Upper lobe of left lung (tissue), 4 donors: Measurements from ENCODE around the gene TGM2.

Experiments
- EP300 ChIP-seq, 4 donors: sonication (generic); formaldehyde crosslinking; IDR thresholded peaks; one replicate each; pipeline ENCODE4 v1.5.1; 2017; ENCODE audit warnings: antibody characterized with exemption in 4 of 4, control low read depth in 2 of 4
- POLR2A ChIP-seq, 4 donors: fragments of 450-650 bp; IDR thresholded peaks; one replicate each; pipeline ENCODE4 v1.5.1; 2016 to 2017; ENCODE audit warnings: antibody characterized with exemption in 4 of 4, mild to moderate bottlenecking in 2 of 4
- TF ChIP-seq, protein P1 (sequence below), 6 experiments: fragments of 450-650 bp in 4 of 6; fragments of 200-600 bp in 2 of 6; sonication (generic) in 2 of 6; IDR thresholded peaks; one replicate each; pipeline ENCODE4 v1.5.1; 2016 to 2019; ENCODE audit warnings: antibody characterized with exemption in 6 of 6

DNA sequence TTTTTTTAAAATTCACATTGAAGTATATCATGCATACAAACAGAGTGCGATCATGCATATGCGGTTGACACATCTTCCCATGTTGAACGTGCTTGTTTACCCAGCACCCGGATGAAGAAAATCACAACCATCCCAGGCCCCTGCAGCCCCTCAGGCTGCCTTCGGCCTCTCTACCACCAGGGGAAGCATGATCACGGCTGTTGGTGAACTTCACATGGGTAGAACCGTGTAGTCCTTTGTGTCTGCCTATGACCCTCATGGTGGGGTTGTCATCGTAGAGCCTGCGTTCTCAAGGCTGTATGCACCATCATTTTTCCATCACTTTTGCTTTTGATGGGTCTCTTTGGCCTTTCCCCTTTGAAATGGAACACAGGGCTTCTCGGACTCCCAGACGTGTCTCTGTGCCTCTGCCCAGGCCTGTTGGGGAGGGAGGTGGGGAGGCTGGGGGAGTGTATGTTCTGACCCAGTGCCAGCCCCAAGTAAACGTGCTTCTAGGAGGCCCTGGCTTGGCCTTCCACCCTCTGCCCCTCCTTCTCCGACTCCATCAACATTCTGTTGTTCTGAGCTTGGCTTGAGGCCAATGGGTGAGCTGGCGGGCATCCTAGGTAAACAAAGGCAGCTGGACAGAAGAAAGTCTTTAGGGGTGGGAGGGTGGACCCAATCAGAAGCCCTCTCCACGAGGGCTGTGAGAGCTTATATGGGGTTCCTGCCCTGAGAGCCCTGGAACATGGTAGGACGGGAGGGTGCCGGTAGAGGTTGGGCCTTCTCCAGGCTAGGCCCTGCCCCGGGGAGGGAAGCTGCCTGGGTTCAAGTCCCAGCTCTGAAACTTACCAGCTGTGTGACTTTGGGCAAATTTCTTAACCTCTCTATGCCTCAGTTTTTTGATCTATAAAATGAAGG is 39.7 kb downstream of the TGM2 start:
- TF ChIP-seq POLR2A (IDR thresholded peaks at IDR 0.05), result no peak
- TF ChIP-seq, protein P1, sequence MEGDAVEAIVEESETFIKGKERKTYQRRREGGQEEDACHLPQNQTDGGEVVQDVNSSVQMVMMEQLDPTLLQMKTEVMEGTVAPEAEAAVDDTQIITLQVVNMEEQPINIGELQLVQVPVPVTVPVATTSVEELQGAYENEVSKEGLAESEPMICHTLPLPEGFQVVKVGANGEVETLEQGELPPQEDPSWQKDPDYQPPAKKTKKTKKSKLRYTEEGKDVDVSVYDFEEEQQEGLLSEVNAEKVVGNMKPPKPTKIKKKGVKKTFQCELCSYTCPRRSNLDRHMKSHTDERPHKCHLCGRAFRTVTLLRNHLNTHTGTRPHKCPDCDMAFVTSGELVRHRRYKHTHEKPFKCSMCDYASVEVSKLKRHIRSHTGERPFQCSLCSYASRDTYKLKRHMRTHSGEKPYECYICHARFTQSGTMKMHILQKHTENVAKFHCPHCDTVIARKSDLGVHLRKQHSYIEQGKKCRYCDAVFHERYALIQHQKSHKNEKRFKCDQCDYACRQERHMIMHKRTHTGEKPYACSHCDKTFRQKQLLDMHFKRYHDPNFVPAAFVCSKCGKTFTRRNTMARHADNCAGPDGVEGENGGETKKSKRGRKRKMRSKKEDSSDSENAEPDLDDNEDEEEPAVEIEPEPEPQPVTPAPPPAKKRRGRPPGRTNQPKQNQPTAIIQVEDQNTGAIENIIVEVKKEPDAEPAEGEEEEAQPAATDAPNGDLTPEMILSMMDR (IDR thresholded peaks at IDR 0.05), result peak in 4 of 6 experiments; percentile 22 to 29 (median 25)
- no peak for TF ChIP-seq EP300 (IDR thresholded peaks at IDR 0.05)
